GM21737 (cell line): ENCODE data around the gene LPAR5.
A peak's percentile ranks its signal among the peaks of the same experiment; 100 is the strongest.

ENCODE experiments used
- ATAC-seq: cut with Tn5 transposase; IDR thresholded peaks from one replicate; pipeline ENCODE4 v1.9.1; 2021; ENCODE audit warnings: mild to moderate bottlenecking, moderate library complexity; ENCODE audit not compliant: unreplicated experiment

The LPAR5 gene

GRCh38 chr12:6639151-6639801, 3.5 kb upstream of the LPAR5 start:
- no peak for ATAC-seq

DNA sequence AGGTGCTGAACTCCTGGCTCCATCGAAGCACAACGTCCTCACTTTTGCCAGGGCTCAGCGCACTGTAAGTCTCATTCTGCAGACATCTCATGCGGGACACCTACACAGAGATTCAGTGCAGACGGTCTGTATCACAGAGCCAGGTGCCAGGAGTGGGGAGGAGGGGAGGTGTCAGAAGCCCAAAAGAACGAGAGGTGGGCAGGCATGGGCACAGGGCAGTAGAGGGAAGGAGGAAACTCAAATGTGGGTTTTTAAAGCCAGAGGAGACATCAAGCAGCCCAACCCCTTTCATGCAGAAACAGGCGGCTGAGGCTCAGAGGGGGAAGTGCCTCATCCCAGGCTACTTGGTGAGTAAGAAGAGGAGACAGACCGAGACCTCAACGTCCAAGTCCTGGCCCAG, 2.5 kb upstream of the LPAR5 start:
- no peak for ATAC-seq

- no peak for ATAC-seq
Observed at GRCh38 chr12:6635375-6635855, 344 bp downstream of the LPAR5 start.

- ATAC-seq, result peak; percentile 62
Observed at GRCh38 chr12:6632026-6632983, 3.5 kb downstream of the LPAR5 start.

GRCh38 chr12:6631549-6631961, 4.2 kb downstream of the LPAR5 start:
- ATAC-seq, result no peak

DNA sequence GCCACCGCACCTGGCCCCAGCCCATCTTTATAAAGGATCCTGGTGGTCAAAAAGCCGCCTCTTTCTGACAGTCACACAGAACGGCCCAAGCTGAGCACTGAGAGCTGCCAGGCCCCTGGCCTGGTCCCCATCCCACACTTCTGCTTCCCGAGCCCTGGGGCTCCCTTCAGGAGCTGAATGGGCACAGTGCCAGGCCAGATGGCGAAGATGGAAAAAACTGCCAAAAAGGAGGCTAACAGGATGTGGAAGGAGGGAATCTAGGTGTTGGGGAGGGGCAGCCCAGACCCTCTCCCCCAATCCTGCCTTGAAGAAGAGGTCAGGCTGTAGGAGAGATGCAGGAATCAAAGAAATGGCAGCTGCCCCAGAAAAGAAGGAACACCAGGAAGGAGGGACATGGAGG, 5.0 kb downstream of the LPAR5 start:
- no peak for ATAC-seq

DNA sequence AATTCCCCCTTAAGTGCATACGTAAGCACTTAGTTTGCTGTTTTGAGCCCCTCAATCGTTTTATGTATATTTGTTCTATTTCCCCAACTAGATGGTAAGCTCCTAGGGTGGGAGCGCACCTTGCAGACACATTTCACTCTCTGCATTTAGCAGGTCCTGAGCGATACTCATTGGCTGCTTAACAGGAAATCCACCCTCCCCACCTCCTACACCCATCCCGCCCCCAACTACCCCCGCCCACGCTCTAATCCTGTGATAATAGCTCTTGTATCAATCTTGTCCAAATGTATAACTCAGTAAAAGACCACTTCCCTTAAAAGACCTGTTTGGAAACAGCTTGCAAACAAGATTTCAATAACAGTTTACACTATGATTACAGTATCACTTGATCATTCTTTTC, 8.1 kb downstream of the LPAR5 start:
- ATAC-seq, result no peak

DNA sequence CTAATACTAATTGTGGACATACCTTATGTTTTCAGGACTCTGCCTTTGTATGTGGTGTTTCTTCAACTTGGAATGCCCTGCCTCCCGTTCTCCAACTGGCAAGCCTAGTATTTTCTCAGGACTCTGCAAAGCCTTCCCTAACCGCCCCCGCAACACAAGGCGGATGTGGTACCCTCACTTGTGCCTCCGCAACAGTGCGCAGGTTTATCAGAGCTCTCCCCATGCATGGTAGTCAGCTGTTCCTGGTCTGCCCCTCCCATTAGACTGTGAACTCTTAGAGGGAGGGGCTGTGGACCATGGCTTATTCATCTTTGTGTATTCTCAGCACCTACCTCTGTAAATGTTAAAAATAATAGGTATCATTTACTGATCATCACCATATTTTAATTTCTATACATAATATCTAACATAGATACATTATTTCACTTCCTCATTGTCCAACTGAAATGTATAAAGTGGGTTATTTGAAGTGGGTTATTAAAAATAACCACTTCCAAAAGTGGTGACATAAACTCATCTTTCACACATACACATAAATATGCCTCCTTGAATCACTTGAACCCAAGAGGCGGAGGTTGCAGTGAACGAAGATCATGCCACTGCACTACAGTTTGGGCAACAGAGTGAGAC, 9.0 kb downstream of the LPAR5 start:
- ATAC-seq, result no peak

GRCh38 chr12:6620885-6621274, 14.9 kb downstream of the LPAR5 start:
- ATAC-seq, result no peak

GRCh38 chr12:6620137-6620884, 15.4 kb downstream of the LPAR5 start:
- ATAC-seq, result no peak

GRCh38 chr12:6618483-6619225, 17.1 kb downstream of the LPAR5 start:
- ATAC-seq, result no peak

DNA sequence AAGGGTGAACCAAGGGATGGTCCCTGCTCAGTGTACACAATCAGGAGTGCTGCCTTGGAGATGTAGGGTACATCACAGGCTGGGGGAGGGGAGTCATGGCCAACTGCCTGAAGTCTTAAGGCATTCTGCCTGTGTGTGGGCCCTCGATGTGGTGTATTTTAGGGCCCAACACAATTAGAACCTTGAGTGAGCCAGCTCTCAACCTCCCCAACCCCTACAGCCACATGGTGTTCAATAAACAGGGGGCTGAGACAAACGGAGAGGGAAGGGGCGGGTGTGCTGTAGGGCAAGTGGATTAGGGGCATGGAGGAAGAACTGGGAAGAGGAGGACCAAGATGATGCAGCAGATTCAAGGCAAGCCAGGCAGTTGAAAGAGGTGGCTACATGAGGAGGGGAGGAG, 20.0 kb downstream of the LPAR5 start:
- no peak for ATAC-seq

- ATAC-seq, result no peak
Observed at GRCh38 chr12:6614513-6615172, 21.1 kb downstream of the LPAR5 start.

GRCh38 chr12:6613776-6614512, 21.8 kb downstream of the LPAR5 start:
- ATAC-seq, result no peak

DNA sequence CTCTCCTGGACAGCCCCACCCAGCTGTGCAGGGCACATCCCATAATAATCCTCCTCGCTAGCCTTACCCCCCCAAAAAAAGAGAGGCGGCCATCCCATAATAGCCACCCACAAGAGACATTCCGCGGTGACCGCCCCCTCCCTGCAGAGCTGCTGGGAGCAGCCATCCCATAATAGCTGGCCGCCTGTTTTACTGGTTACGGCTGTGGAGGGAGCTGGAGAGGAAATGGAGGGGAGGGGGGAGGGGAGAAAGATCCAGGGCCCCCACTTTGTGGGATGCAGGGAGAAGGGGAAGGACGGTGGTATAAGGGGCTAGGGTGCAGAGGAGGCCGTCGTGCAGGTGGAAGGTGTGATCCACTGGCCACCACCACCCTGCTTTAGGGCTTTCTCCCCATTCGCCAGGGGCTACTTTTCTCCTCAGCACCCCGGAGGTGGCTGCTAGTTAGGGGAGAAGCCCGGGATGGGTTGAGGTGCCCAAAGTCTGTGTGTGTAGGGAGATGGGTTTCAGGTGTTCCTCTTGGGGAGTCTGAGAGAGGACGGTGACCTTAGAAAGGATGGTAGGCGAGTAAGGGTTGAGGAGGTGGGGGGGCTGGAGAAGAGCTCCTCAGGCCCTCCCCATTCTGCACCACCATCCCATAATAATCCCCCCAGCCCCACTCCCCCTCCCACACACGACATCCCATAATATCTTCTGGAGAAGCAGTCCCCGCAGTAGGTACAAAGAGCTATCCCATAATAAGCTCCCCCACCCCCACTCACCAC, 22.6 kb downstream of the LPAR5 start:
- no peak for ATAC-seq

DNA sequence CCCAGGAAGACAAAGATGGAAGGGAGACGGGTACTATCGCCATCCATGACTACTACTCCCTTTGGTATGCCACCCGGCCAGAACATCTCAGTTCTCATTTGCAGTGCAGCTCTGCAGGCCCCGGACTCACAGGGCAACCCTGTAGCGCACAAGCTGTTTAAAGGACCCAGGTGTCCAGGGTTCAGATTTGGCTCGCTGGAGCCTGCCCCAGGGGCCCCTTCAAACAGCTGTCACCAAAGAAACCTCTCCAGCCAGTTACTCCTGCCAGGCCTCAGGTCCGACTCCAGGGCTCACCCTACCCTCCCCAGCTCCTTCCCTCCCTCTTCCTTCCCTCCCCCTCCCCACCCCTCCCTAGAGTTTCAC, 23.1 kb downstream of the LPAR5 start:
- no peak for ATAC-seq

DNA sequence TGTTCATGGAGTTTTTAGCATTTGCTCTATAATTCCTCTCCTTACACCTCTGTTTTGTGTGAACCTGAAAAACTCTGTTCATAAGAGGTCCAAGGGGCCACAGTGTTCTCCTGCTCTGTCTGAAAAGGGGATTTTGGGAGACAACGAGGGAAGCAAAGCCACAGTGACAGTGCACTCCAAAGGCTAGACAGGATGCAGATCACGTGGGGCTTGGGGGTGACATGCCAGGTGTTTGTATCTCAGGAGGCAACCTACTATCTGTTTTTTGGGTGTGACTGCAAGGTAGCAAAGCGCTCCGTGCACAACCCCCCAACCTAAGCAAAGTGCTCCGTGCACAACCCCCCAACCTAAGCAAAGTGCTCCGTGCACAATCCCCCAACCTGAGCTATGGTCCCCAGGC, 23.5 kb downstream of the LPAR5 start:
- no peak for ATAC-seq

DNA sequence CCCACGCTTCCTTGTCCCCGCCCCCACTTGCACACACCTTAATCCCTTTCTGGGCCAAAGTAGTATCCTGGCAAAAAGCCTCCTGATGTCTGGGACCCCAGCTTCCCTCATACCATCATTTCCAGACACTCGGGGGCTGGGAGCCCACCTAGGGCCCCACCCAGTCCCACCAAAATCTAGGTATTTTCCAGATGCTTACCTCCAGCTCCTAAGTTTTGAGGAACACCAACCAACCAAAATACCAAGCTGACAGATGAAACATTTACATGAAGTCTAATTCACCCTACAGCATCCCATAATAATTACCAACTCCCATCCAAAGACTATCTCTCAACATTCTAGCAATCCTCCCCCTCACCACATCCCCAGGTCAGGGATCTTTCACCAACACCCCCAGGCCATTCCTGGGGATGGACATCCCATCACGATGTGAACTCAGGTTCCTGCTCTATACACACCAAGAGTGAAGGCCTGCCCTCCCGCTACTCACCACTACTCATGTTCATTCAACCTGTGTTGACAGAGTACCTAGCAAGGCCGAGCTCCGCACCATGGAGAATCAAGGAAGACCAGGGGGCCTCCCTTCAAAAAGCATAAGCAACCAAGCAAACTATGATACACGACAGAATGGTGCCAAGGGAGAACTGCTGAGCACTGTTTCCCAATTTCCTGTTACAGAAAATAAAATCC, 27.0 kb downstream of the LPAR5 start:
- ATAC-seq, result no peak
